GM21367 (cell line): ENCODE results near the gene ATXN1.
"Not testable (repeated sequence)": the region's sequence is repeated elsewhere in the genome, so short reads cannot be mapped to it uniquely, and the experiment has no call there.

Experiments
- ATAC-seq: cut with Tn5 transposase; IDR thresholded peaks from one replicate; pipeline ENCODE4 v1.9.1; 2021; ENCODE audit not compliant: unreplicated experiment

ATXN1 gene

GRCh38 chr6:16760516-16761470 lies at the start of gene ATXN1:
Gene ATXN1 (minus strand): TSS chr6:16761460.
- no peak for ATAC-seq

- ATAC-seq: no peak
Observed at GRCh38 chr6:16810411-16810810, 49.2 kb upstream of the ATXN1 start.

- no peak for ATAC-seq
Observed at GRCh38 chr6:16809753-16810358, 48.6 kb upstream of the ATXN1 start.

- no peak for ATAC-seq
Observed at GRCh38 chr6:16807956-16808355, 46.7 kb upstream of the ATXN1 start.

- no peak for ATAC-seq
Observed at GRCh38 chr6:16806363-16806762, 45.1 kb upstream of the ATXN1 start.

GRCh38 chr6:16805243-16805950 lies 44.1 kb upstream of the ATXN1 start:
- no peak for ATAC-seq

- no peak for ATAC-seq
Observed at GRCh38 chr6:16804546-16805242, 43.4 kb upstream of the ATXN1 start.

GRCh38 chr6:16803294-16804200 lies 42.3 kb upstream of the ATXN1 start:
- no peak for ATAC-seq

GRCh38 chr6:16802071-16802470 lies 40.8 kb upstream of the ATXN1 start:
- no peak for ATAC-seq

- ATAC-seq: no peak
Observed at GRCh38 chr6:16800942-16801341, 39.7 kb upstream of the ATXN1 start.

- ATAC-seq: no peak
Observed at GRCh38 chr6:16800341-16800740, 39.1 kb upstream of the ATXN1 start.

GRCh38 chr6:16799279-16800193 lies 38.3 kb upstream of the ATXN1 start:
- ATAC-seq: no peak

- no peak for ATAC-seq
Observed at GRCh38 chr6:16793828-16794412, 32.7 kb upstream of the ATXN1 start.

GRCh38 chr6:16789329-16790038 lies 28.2 kb upstream of the ATXN1 start:
- no peak for ATAC-seq

- no peak for ATAC-seq
Observed at GRCh38 chr6:16787128-16787682, 25.9 kb upstream of the ATXN1 start.

- no peak for ATAC-seq
Observed at GRCh38 chr6:16785496-16785895, 24.2 kb upstream of the ATXN1 start.

- ATAC-seq: not testable (repeated sequence)
Observed at GRCh38 chr6:16784957-16785356, 23.7 kb upstream of the ATXN1 start.
